Upper lobe of left lung (tissue), 6 donors: ENCODE measurements around the gene SGSH. TPM values are rescaled to one million over a fixed set of nuclear protein-coding genes. Genes with fewer than 3 reads are reported as not detected.

Source experiments
- ATAC-seq, 2 donors: fragments of 200-7000 bp; cut with Tn5 transposase; one replicate each; pipeline ENCODE4 v1.9.1; 2022; ENCODE audit warnings: mild to moderate bottlenecking in 2 of 2, moderate library complexity in 2 of 2; ENCODE audit not compliant: low FRiP score in 2 of 2
- DNase-seq, 2 donors: peaks; one replicate each; pipeline ENCODE4 v3.0.0-alpha.2; 2019 to 2020
- H3K27ac ChIP-seq, 4 donors: fragments of 200-600 bp; sonication (generic); one replicate each; pipeline ENCODE4 v1.5.1; 2016 to 2019
- H3K27me3 ChIP-seq, 4 donors: fragments of 200-600 bp; sonication (generic); one replicate each; pipeline ENCODE4 v1.5.1; 2017 to 2019
- H3K36me3 ChIP-seq, 4 donors: fragments of 200-600 bp; sonication (generic); one replicate each; pipeline ENCODE4 v1.5.1; 2016 to 2019
- H3K4me1 ChIP-seq, 4 donors: fragments of 200-600 bp; sonication (generic); one replicate each; pipeline ENCODE4 v1.5.1; 2018 to 2019
- H3K4me3 ChIP-seq, 4 donors: fragments of 200-600 bp; sonication (generic); one replicate each; pipeline ENCODE4 v1.5.1; 2017 to 2019; ENCODE audit warnings: mild to moderate bottlenecking in 2 of 4, moderate library complexity in 1 of 4
- H3K9me3 ChIP-seq, 4 donors: fragments of 200-600 bp; sonication (generic); one replicate each; pipeline ENCODE4 v1.5.1; 2018 to 2019
- EP300 ChIP-seq, 4 donors: sonication (generic); formaldehyde crosslinking; IDR thresholded peaks; one replicate each; pipeline ENCODE4 v1.5.1; 2017; ENCODE audit warnings: antibody characterized with exemption in 4 of 4, control low read depth in 2 of 4
- POLR2A ChIP-seq, 4 donors: fragments of 450-650 bp; IDR thresholded peaks; one replicate each; pipeline ENCODE4 v1.5.1; 2016 to 2017; ENCODE audit warnings: antibody characterized with exemption in 4 of 4, mild to moderate bottlenecking in 2 of 4
- POLR2AphosphoS5 ChIP-seq, 2 donors: sonication (generic); formaldehyde crosslinking; IDR thresholded peaks; one replicate each; pipeline ENCODE4 v1.5.1; 2017; ENCODE audit warnings: antibody characterized with exemption in 2 of 2
- WGBS, 2 donors: methylation state at CpG; one replicate each; pipeline ENCODE4 v1.1.5; 2017 to 2018; 5-methylcytosine and 5-hydroxymethylcytosine counted together
- total RNA-seq, 6 donors: library from RNA; depleted of rRNA in 4 of 6; stranded (reverse); fragments of >200 nt in 4 of 6; gene quantifications; one replicate each; pipeline versions ENCODE4 v1.1.0 to v1.2.1, GENCODE V29; 2016 to 2021
- TF ChIP-seq, protein P1 (sequence below), 6 experiments: fragments of 450-650 bp in 4 of 6; fragments of 200-600 bp in 2 of 6; sonication (generic) in 2 of 6; IDR thresholded peaks; one replicate each; pipeline ENCODE4 v1.5.1; 2016 to 2019; ENCODE audit warnings: antibody characterized with exemption in 6 of 6
- donor health status: DM: no; HTN: no; CAD: no; lungs with moderate emphysema.
- donor health status: DM: no; HTN: yes; CAD: no; lungs with severe emphysema.

SGSH gene
- total RNA-seq, 6 donors from 2014 or later, result 36.3 to 264 (median 65.0) TPM

DNA sequence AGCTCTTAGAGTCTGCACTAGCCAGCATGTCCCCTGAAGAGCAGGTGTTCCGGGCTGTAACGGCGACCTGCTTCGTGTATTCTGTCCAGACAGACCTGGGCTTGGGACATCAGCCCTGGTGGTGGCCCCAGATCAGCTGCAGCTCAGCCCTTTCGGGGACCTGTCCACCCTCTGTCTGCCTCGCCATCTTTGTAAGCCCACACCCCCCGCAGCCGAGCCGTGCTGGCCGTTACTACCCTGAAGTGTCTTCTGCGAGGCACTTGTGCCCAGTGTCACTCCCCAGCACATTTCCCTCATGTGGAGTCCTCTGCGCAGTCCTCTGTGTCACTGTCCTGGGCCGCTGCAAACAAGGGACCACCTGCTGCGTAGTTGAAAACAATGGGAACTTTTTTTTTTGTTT is 39.9 kb downstream of the SGSH start:
- TF ChIP-seq, protein P1, sequence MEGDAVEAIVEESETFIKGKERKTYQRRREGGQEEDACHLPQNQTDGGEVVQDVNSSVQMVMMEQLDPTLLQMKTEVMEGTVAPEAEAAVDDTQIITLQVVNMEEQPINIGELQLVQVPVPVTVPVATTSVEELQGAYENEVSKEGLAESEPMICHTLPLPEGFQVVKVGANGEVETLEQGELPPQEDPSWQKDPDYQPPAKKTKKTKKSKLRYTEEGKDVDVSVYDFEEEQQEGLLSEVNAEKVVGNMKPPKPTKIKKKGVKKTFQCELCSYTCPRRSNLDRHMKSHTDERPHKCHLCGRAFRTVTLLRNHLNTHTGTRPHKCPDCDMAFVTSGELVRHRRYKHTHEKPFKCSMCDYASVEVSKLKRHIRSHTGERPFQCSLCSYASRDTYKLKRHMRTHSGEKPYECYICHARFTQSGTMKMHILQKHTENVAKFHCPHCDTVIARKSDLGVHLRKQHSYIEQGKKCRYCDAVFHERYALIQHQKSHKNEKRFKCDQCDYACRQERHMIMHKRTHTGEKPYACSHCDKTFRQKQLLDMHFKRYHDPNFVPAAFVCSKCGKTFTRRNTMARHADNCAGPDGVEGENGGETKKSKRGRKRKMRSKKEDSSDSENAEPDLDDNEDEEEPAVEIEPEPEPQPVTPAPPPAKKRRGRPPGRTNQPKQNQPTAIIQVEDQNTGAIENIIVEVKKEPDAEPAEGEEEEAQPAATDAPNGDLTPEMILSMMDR (IDR thresholded peaks at IDR 0.05), result no peak
- TF ChIP-seq POLR2AphosphoS5 (IDR thresholded peaks at IDR 0.05) (no peak), EP300 (IDR thresholded peaks at IDR 0.05) (no peak), POLR2A (IDR thresholded peaks at IDR 0.05) (no peak)
- ATAC-seq, result no peak
- Histone ChIP-seq H3K27me3 (no peaks in the 10 kb centered on the region), H3K36me3 (no peaks in the 10 kb centered on the region), H3K9me3 (no peaks in the 10 kb centered on the region), H3K27ac (no peak overlapping the region), H3K4me1 (peaks cover 0 to 5% (median 5%) of the 10 kb centered on the region in 4 donors), H3K4me3 (no peak overlapping the region)
- WGBS, 2 donors, result 85 to 88% methylated on average over 12 to 14 of the region's 14 CpGs
- DNase-seq, result peak in 1 of 2 donors; percentile 74

DNA sequence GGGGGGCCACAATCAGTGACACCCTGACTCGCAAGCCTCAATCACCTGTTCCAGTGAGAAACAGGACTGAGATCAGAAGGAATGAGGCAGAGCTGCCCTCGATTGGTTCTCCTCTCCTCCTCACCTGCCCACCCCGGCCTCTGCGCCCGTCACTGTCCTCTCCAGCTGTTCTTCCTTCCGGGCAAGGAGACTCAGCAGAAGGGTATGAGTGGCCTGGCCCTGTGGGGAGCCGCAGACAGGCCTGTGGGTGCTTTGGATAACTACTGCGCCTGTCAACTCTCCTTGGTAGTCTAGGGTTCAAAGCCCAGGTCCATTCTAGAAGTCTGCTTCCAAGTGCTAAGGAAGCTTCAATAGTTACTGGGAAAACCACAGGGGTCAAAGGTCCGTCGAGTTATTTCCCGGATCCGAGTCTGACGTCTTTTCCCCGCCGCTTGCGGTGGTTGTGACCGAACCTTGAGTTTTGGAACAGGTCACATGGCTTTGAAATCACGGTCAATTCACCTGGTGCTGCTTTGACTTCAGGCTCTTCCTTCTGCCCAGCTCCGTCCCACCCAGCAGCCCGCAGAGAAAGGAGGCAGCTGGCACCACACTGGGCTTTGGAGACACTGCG is 42.0 kb downstream of the SGSH start:
- ATAC-seq (no peak), DNase-seq (no peak)
- no peak for TF ChIP-seq EP300 (IDR thresholded peaks at IDR 0.05)
- no peak for TF ChIP-seq POLR2AphosphoS5 (IDR thresholded peaks at IDR 0.05)
- TF ChIP-seq, protein P1 (IDR thresholded peaks at IDR 0.05), result no peak
- no peak for TF ChIP-seq POLR2A (IDR thresholded peaks at IDR 0.05)
- 88 to 90% methylated on average over 17 to 21 of the region's 21 CpGs for WGBS, 2 donors
- Histone ChIP-seq H3K4me3 (no peak overlapping the region), H3K27me3 (no peaks in the 10 kb centered on the region), H3K4me1 (peaks cover 0 to 7% (median 5%) of the 10 kb centered on the region in 4 donors), H3K36me3 (no peaks in the 10 kb centered on the region), H3K9me3 (no peaks in the 10 kb centered on the region), H3K27ac (no peak overlapping the region)

DNA sequence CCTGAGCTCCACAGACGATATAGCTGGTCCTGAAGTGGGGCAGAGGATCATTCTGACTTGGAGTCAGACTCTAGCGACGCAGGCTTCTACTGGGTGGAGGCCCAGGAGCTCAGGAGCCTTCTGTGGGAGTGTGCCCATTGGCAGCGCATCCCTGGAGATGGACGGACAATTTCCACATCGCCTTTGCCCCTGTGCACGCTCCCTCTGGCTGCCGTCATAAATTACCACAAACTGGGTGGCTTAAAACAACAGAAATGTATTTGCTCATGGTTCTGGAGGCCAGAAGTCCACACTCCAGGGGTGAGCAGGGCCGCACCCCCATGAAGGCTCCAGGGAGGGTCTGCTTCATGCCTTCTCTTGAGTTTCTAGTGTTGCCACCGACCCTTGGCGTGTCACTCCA is 43.4 kb downstream of the SGSH start:
- WGBS, 2 donors, result 97 to 98% methylated on average over 8 to 9 of the region's 11 CpGs
- no peaks in the 10 kb centered on the region for H3K9me3 ChIP-seq
- ATAC-seq (no peak), DNase-seq (no peak)
- peaks cover 0 to 7% (median 5%) of the 10 kb centered on the region in 4 donors for H3K4me1 ChIP-seq
- H3K27ac ChIP-seq, result no peak overlapping the region
- H3K4me3 ChIP-seq, result no peak overlapping the region
- H3K27me3 ChIP-seq, result no peaks in the 10 kb centered on the region
- TF ChIP-seq POLR2AphosphoS5 (IDR thresholded peaks at IDR 0.05) (no peak), POLR2A (IDR thresholded peaks at IDR 0.05) (no peak), EP300 (IDR thresholded peaks at IDR 0.05) (no peak)
- TF ChIP-seq, protein P1 (IDR thresholded peaks at IDR 0.05), result no peak
- no peaks in the 10 kb centered on the region for H3K36me3 ChIP-seq

DNA sequence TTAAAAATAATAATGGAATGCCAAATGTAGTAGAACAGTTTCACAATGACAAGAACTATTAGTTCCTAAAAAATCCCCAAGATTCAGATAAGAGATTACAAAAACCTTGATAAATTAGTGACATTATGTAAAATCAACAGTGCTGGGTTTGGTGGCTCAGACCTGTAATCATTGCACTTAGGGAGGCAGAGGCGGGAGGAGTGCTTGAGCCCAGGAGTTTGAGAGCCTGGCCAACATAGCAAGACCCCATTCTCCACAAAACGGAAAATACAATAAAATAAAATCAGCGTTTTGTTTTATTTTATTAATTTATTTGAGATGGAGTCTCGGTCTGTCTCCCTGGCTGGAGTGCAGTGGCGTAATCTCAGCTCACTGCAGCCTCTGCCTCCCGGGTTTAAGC is 46.2 kb downstream of the SGSH start:
- no peaks in the 10 kb centered on the region for H3K27me3 ChIP-seq
- H3K36me3 ChIP-seq, result no peaks in the 10 kb centered on the region
- H3K4me1 ChIP-seq, result peaks cover 0 to 7% (median 5%) of the 10 kb centered on the region in 4 donors
- WGBS, 2 donors, result 94% methylated on average over 6 of the region's 6 CpGs
- no peak for ATAC-seq
- H3K9me3 ChIP-seq, result no peaks in the 10 kb centered on the region
- no peak for DNase-seq
- H3K4me3 ChIP-seq, result no peak overlapping the region
- TF ChIP-seq EP300 (IDR thresholded peaks at IDR 0.05), result no peak
- TF ChIP-seq, protein P1 (IDR thresholded peaks at IDR 0.05), result no peak
- no peak for TF ChIP-seq POLR2A (IDR thresholded peaks at IDR 0.05)
- no peak for TF ChIP-seq POLR2AphosphoS5 (IDR thresholded peaks at IDR 0.05)
- no peak overlapping the region for H3K27ac ChIP-seq

DNA sequence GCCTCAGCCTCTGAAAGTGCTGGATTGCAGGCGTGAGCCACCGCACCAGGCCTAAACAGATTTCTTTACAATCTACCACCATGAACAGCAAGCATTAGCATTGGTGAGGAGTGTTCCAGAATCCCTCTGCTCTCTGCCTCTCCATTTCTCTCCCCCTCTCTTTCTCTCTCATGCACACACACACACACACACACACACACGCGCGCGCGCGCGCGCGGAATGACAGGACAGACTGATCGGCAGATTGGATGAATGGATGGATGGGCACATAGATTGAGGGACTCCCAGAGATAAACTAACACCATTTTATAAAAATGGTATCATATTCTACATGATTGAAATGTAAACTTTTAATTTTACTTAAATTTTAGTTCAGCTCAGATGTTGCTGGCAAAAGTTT is 47.0 kb downstream of the SGSH start:
- Histone ChIP-seq H3K36me3 (no peaks in the 10 kb centered on the region), H3K27ac (no peak overlapping the region), H3K9me3 (no peaks in the 10 kb centered on the region), H3K4me1 (peaks cover 0 to 7% (median 5%) of the 10 kb centered on the region in 4 donors), H3K27me3 (no peaks in the 10 kb centered on the region), H3K4me3 (no peak overlapping the region)
- 86 to 97% methylated on average over 12 of the region's 12 CpGs for WGBS, 2 donors
- no peak for TF ChIP-seq POLR2AphosphoS5 (IDR thresholded peaks at IDR 0.05)
- no peak for TF ChIP-seq POLR2A (IDR thresholded peaks at IDR 0.05)
- no peak for TF ChIP-seq EP300 (IDR thresholded peaks at IDR 0.05)
- TF ChIP-seq, protein P1 (IDR thresholded peaks at IDR 0.05), result no peak
- DNase-seq (no peak), ATAC-seq (no peak)
